Globus pallidus (tissue), 1 donor: Measurements from ENCODE around the gene SPEN.

Experiments used
- DNase-seq: peaks from one replicate; pipeline ENCODE4 v3.0.0-alpha.2; 2015; ENCODE audit warnings: low spot score

Gene SPEN

DNA sequence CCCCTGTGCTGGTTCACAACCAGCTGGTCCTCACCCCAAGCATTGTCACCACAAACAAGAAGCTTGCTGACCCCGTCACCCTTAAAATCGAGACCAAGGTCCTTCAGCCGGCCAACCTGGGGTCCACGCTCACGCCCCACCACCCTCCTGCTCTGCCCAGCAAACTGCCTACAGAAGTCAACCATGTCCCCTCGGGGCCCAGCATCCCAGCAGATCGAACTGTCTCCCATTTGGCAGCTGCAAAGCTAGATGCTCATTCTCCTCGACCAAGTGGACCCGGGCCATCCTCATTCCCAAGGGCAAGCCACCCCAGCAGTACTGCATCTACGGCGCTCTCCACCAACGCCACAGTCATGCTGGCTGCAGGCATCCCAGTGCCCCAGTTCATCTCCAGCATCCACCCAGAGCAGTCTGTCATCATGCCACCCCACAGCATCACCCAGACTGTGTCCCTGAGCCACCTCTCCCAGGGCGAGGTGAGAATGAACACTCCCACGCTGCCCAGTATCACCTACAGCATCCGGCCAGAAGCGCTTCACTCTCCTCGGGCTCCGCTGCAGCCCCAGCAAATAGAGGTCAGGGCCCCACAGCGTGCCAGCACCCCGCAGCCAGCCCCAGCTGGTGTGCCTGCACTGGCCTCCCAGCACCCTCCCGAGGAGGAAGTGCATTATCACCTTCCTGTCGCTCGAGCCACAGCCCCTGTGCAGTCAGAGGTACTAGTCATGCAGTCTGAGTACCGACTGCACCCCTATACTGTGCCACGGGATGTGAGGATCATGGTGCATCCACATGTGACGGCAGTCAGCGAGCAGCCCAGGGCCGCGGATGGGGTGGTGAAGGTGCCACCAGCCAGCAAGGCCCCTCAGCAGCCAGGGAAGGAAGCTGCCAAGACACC, 87.8 kb downstream of the SPEN start:
- no peak for DNase-seq

- DNase-seq = no peak
Measured at GRCh38 chr1:15936025-15936424, 88.5 kb downstream of the SPEN start.

- DNase-seq = no peak
Measured at GRCh38 chr1:15937146-15937545, 89.6 kb downstream of the SPEN start.

DNA sequence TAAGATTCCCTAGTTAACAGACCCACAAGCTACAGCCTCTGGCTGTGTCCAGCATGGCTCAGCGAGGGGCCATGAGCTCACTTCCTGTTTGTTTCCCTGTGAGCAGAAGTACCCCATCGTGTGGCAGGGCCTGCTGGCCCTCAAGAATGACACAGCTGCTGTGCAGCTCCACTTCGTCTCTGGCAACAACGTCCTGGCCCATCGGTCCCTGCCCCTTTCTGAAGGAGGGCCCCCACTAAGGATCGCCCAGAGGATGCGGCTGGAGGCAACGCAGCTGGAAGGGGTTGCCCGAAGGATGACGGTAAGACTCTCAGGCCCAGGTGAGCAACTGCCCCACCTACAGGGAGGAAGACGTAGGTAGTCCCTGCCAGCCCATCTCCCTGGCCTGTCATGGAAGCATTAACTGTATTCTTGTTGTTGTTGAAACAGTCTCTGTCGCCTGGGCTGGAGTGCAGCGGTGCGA, 90.2 kb downstream of the SPEN start:
- DNase-seq = no peak

- DNase-seq = no peak
Measured at GRCh38 chr1:15938628-15939161, 91.2 kb downstream of the SPEN start.

GRCh38 chr1:15939181-15940109, 91.9 kb downstream of the SPEN start:
- DNase-seq = no peak

DNA sequence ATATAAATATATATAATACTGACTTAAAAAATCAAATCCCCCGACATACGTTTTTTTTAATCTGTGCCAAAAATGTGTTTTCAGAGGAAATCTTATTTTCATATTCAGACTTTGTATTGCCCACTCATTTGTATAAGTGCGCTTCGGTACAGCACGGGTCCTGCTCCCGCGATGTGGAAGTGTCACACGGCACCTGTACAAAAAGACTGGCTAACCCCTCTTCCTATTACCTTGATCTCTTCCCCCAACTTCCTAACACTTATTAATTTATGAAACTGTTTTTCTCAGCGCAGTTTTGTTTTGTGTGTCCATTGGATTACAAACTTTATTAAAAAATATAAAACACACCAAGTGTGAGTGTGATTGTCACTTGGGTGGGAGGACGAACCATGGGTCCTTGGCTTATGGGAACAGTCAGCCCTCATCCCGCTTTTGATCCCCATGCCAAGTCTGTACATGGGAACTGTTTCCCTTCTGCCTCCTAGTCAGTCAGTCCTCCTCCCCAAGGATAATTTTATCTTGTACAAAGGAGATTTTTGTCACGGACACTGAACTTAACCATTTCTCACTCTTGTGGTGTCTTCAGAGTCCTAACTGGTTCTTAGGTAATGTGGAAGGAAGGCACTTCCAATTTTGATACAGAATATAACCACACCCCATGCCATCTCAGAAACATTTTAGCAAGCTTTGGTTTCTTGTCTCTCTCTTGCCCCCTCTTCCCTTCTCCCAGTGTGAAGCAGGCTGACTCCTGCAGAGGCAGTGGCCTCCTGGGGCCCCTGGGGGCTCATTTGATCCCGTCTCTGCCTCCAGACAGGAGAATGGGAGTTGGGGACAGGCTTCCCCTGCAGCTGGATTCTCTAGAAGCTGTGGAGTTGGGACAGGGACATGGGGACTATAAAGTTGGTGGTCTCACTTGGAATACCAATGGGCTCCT, 92.9 kb downstream of the SPEN start:
- DNase-seq = no peak

GRCh38 chr1:15941044-15941840, 93.7 kb downstream of the SPEN start:
- no peak for DNase-seq

GRCh38 chr1:15941899-15942660, 94.6 kb downstream of the SPEN start:
- DNase-seq = no peak

GRCh38 chr1:15942661-15943327, 95.3 kb downstream of the SPEN start:
- no peak for DNase-seq

DNA sequence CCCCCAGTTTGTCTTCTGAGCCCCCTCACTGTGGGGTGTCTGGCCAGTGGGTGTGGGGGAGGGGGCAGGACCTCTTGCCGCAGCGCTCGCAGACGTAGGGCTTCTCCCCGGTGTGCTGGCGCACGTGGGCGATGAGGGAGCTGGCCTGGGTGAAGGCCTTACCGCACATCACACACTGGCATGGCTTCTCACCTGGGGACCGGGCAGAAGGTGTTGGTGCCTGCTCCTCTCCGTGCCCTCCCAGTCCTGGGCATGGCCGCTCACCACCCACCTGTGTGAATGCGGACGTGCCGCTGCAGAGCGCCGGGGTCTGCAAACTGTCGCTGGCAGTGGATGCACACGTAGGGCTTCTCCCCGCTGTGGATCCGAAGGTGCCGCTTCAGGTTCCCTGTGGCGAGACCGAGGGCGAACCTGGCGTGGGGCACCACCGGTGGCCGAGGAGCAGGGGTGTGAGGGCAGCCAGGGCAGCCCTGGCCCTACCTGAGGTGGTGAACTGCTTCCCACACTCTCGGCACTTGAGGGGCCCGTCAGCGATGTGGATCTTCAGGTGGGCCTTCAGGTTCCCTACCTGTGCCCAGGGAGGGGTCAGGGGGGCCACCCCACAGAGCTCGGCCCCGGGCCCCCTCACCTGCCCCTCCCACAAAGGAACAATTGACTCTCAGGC, 96.0 kb downstream of the SPEN start:
- DNase-seq = no peak

- DNase-seq = no peak
Measured at GRCh38 chr1:15943992-15944307, 96.4 kb downstream of the SPEN start.

GRCh38 chr1:15944308-15945010, 97.0 kb downstream of the SPEN start:
- DNase-seq = no peak

GRCh38 chr1:15945011-15945831, 97.7 kb downstream of the SPEN start:
- DNase-seq = no peak

DNA sequence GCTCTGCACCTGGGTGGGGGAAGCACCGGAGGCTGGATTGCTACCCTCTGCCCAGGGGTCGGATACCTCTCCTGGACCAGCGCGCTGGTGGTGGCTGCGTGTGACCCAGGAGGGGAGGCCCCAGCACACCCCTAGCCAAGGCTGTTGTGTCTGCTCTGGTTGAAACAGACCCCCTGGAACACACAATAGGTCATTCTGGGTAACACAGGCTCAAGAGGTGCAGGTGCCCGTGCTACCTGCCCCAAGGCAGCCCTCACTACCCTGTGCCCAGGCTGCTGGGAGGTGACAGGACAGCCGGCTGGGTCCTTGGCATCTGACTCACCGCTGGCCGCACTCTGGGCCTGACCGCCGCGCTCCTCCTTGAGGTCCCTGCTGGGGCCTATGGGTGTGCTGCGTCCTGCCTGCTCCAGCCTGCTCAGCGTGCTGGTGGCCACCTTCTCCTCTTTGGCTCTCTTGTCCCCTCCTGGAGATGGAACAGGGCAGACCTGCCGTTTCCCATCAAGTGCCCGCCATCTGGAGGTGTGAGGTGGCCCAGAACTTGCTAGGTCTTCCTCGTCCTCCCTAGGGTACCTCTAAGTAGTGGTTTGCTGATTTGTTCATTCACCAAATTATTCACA, 98.4 kb downstream of the SPEN start:
- no peak for DNase-seq

GRCh38 chr1:15946571-15947381, 99.3 kb downstream of the SPEN start:
- DNase-seq = no peak
